ENCODE data around the gene FLRT3.

- TF ChIP-seq CTCF (IDR thresholded peaks at IDR 0.05): no peak
- no peak for TF ChIP-seq EZH2 (IDR thresholded peaks at IDR 0.05)
Measured at GRCh38 chr20:14331646-14332045, 5.8 kb downstream of the FLRT3 start.
